Lung (tissue), 12 donors: Measurements from ENCODE around the gene ZRANB3. TPM values are rescaled to one million over a fixed set of nuclear protein-coding genes. Genes with fewer than 3 reads are reported as not detected.
"Not testable (repeated sequence)": the region's sequence is repeated elsewhere in the genome, so short reads cannot be mapped to it uniquely, and the experiment has no call there.

Experiments
- ATAC-seq: fragments of 200-7000 bp; cut with Tn5 transposase; one replicate; pipeline ENCODE4 v1.9.1; 2020; ENCODE audit warnings: moderate number of reproducible peaks; ENCODE audit not compliant: insufficient read depth, low FRiP score
- DNase-seq, 3 donors: peaks; one replicate each; pipeline ENCODE4 v3.0.0-alpha.2; 2013 to 2017
- H3K27ac ChIP-seq, 2 donors: one replicate each; pipeline ENCODE4 v1.5.1; 2013; ENCODE audit warnings: mild to moderate bottlenecking in 2 of 2, moderate library complexity in 2 of 2, control low read depth in 1 of 2, inconsistent platforms in 1 of 2, low read depth in 1 of 2, low read length in 1 of 2
- H3K27me3 ChIP-seq, 3 donors: one replicate each; pipeline ENCODE4 v1.5.1; 2013; ENCODE audit warnings: low read length in 2 of 3; ENCODE audit not compliant: control insufficient read depth in 3 of 3, insufficient read depth in 3 of 3
- H3K36me3 ChIP-seq, 4 donors: one replicate each; pipeline ENCODE4 v1.5.1; 2013; ENCODE audit warnings: low read length in 4 of 4, mild to moderate bottlenecking in 1 of 4, moderate library complexity in 1 of 4; ENCODE audit not compliant: control insufficient read depth in 4 of 4, insufficient read depth in 4 of 4
- H3K4me1 ChIP-seq, 5 donors: one replicate each; pipeline ENCODE4 v1.5.1; 2013; ENCODE audit warnings: low read length in 5 of 5, mild to moderate bottlenecking in 2 of 5, moderate library complexity in 1 of 5; ENCODE audit not compliant: control insufficient read depth in 5 of 5, insufficient read depth in 5 of 5
- H3K4me3 ChIP-seq: one replicate; pipeline ENCODE4 v1.5.1; 2013; ENCODE audit warnings: mild to moderate bottlenecking, control low read depth, moderate library complexity
- H3K9ac ChIP-seq, 2 donors: one replicate each; pipeline ENCODE4 v1.5.1; 2013; ENCODE audit warnings: low read length in 2 of 2, control low read depth in 1 of 2; ENCODE audit not compliant: insufficient read depth in 1 of 2
- H3K9me3 ChIP-seq, 4 donors: one replicate each; pipeline ENCODE4 v1.5.1; 2013; ENCODE audit warnings: low read length in 3 of 4, mild to moderate bottlenecking in 1 of 4, moderate library complexity in 1 of 4; ENCODE audit not compliant: control insufficient read depth in 4 of 4, insufficient read depth in 3 of 4
- CTCF ChIP-seq: IDR thresholded peaks from 2 replicates; pipeline ENCODE4 v1.5.1; 2012; ENCODE audit warnings: mild to moderate bottlenecking; ENCODE audit errors: control extremely low read depth, extremely low read depth
- WGBS, 2 donors: extraction: QIAGEN DNeasy Blood & Tissue Kit; methylation state at CpG; one replicate each; pipeline ENCODE4 v1.1.7; 2013; 5-methylcytosine and 5-hydroxymethylcytosine counted together
- polyA plus RNA-seq, 2 donors: library from polyadenylated mRNA; stranded (reverse); fragments of 200-250 nt; gene quantifications; one replicate each; pipeline ENCODE4 v1.2.1, GENCODE V29; 2013
- total RNA-seq, 2 donors: library from RNA; depleted of rRNA in 1 of 2; stranded (reverse); fragments of >200 nt in 1 of 2; gene quantifications; one replicate each; pipeline ENCODE4 v1.2.1, GENCODE V29; 2014 to 2021
- donor health status: control.
- donor health status: control.
- donor health status: Bipolar disorder and iron deficiency.
- donor health status: healthy.
- donor health status: DM: yes; HTN: yes; CAD: no.

ZRANB3 gene
- total and polyA plus RNA-seq, 4 donors = 1.3 to 14.9 (median 3.3) TPM

DNA sequence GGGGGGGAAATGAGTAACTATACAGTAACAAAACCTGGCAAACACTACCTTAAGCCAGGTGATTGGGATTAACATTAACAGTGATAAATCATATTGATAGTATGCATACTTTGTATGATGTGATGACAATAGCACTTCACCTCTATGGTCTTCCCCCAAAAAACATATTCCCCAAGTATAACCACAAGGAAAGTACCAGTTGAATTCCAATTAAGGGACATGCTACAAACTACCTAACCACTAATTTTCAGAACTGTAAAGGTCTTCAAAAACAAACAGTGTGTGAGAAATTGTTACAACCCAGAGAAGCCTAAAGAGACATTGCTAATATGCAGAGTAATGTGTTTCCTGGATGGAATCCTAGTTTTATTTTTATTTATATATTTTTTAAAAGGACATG, 152.4 kb downstream of the ZRANB3 start:
- Histone ChIP-seq H3K9ac (no peak overlapping the region), H3K4me1 (no peaks in the 10 kb centered on the region), H3K27me3 (no peaks in the 10 kb centered on the region), H3K36me3 (no peaks in the 10 kb centered on the region), H3K9me3 (peaks cover 0 to 12% (median 2%) of the 10 kb centered on the region in 4 donors), H3K27ac (no peak overlapping the region), H3K4me3 (no peak overlapping the region)
- TF ChIP-seq CTCF = no peak
- DNase-seq (no peak), ATAC-seq (no peak)

DNA sequence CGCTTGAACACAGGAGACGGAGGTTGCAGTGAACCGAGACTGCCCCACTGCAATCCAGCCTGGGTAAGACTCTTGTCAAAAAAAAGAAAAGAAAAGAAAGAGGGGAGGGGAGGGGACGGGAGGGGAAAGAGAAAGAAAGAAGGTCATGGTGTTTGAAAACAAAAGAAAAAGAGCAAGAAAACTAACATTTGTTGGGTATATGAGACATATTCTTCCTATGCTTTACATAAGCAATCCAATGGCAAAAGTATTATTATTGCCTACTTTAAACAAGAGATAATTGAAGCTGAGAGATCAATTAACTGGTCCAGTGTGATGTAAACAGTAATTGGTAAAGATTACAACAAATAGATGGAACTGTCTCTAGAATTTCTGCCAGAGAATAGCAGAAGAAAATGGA, 157.3 kb downstream of the ZRANB3 start:
- no peak for DNase-seq
- Histone ChIP-seq H3K27me3 (no peaks in the 10 kb centered on the region), H3K36me3 (no peaks in the 10 kb centered on the region), H3K4me3 (no peak overlapping the region), H3K9me3 (peaks cover 0 to 2% (median 0%) of the 10 kb centered on the region in 4 donors), H3K27ac (no peak overlapping the region), H3K9ac (no peak overlapping the region), H3K4me1 (no peaks in the 10 kb centered on the region)
- TF ChIP-seq CTCF = no peak
- 95 to 96% methylated on average over 4 of the region's 4 CpGs for WGBS, 2 donors
- no peak for ATAC-seq

DNA sequence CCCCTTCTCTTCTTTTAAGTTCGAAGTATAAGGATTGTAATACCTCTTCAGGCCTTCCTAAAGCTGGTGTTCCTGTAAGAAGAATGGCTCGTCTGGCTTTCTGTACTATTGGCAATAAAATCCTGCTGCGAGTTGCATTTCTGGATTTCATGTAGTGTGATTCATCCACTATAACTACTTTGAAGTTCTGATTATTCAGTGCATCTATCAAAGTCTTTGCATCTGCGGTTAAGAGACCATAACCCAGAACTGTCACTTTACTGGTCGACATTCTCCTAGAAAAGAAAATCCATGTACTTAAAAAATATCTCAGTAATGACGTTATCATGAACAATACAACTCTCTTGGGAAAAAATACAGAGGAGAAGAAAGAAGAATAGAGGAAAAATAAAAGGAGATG, 181.1 kb downstream of the ZRANB3 start:
- ATAC-seq (no peak), DNase-seq (no peak)
- no peak for TF ChIP-seq CTCF
- Histone ChIP-seq H3K9me3 (peaks cover 0 to 4% (median 2%) of the 10 kb centered on the region in 4 donors), H3K9ac (no peak overlapping the region), H3K27me3 (no peaks in the 10 kb centered on the region), H3K4me1 (no peaks in the 10 kb centered on the region), H3K27ac (no peak overlapping the region), H3K4me3 (no peak overlapping the region), H3K36me3 (peaks cover 0 to 3% (median under 1%) of the 10 kb centered on the region in 4 donors)
- 94 to 95% methylated on average over 6 of the region's 6 CpGs for WGBS, 2 donors

DNA sequence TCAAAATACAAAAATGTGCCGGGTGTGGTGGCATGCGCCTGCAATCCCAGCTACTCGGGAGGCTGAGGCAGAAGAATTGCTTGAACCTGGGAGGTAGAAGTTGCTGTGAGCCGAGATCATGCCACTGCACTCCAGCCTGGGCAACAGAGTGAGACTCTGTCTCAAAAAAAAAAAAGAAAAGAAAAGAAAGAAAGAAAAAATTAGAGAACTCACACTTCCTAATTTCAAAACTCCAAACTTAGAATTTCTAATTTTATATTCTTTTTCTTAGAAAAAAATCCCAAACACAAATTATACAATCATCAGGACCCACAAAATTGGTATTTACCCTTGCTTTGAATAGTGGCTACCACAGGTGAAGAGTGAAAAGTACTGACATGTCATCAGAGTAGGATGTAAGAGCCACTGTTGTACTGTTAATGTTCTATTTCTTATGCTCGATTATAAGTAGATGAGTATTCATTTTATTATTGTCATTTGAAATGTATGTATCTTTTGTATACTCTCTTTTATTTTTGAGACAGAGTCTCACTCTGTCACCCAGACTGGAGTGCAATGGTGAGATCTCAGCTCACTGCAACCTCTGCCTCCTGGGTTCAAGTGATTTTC, 182.8 kb downstream of the ZRANB3 start:
- H3K27me3 ChIP-seq, H3K9me3 ChIP-seq, H3K4me3 ChIP-seq, DNase-seq, ATAC-seq, H3K27ac ChIP-seq, H3K36me3 ChIP-seq, H3K4me1 ChIP-seq, H3K9ac ChIP-seq: not testable (repeated sequence)
- WGBS, 2 donors = 98% methylated on average over 5 of the region's 5 CpGs
